Suprapubic skin (tissue), 3 donors: ENCODE measurements around the gene PRR23B.

ENCODE experiments used
- POLR2A ChIP-seq, 2 donors: fragments of 450-650 bp; IDR thresholded peaks; one replicate each; pipeline ENCODE4 v1.6.1; 2017; ENCODE audit warnings: antibody characterized with exemption in 2 of 2, mild to moderate bottlenecking in 2 of 2, moderate library complexity in 2 of 2
- TF ChIP-seq, protein P1 (sequence below), 2 donors: fragments of 200-600 bp in 1 of 2; fragments of 450-650 bp in 1 of 2; sonication (generic) in 1 of 2; IDR thresholded peaks; one replicate each; pipeline ENCODE4 v1.5.1; 2016 to 2019; ENCODE audit warnings: antibody characterized with exemption in 2 of 2, mild to moderate bottlenecking in 1 of 2, moderate library complexity in 1 of 2

DNA sequence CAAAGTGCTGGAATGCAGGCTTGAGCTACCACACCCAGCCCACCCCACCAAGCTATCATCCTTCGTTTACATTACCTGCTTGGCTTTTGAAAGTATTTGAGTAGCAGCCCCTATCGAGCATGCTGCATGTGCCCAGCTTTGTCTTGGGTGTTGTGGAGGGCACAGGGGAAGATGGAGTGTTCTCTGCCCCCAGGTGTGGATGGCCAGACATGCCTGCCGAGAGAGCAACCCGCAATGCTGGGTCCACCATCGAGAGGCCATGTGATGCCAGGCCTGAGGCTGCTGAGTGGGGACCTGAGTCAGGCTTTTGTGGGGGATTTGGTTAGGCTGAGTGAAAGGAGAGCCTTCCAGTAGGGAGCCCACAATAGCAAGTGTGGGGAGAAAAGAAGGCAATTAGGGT is 47.8 kb downstream of the PRR23B start:
- TF ChIP-seq, protein P1, sequence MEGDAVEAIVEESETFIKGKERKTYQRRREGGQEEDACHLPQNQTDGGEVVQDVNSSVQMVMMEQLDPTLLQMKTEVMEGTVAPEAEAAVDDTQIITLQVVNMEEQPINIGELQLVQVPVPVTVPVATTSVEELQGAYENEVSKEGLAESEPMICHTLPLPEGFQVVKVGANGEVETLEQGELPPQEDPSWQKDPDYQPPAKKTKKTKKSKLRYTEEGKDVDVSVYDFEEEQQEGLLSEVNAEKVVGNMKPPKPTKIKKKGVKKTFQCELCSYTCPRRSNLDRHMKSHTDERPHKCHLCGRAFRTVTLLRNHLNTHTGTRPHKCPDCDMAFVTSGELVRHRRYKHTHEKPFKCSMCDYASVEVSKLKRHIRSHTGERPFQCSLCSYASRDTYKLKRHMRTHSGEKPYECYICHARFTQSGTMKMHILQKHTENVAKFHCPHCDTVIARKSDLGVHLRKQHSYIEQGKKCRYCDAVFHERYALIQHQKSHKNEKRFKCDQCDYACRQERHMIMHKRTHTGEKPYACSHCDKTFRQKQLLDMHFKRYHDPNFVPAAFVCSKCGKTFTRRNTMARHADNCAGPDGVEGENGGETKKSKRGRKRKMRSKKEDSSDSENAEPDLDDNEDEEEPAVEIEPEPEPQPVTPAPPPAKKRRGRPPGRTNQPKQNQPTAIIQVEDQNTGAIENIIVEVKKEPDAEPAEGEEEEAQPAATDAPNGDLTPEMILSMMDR (IDR thresholded peaks at IDR 0.05), result no peak
- no peak for TF ChIP-seq POLR2A (IDR thresholded peaks at IDR 0.05)
